Stimulated activated CD4-positive, alpha-beta T cell treated with anti-CD3 and anti-CD28 coated beads, Interleukin-12 subunit alpha, Interleukin-12 subunit beta, amount 100 ng/mL, for 48 hours (primary cell): ENCODE measurements around the gene AUTS2.

Experiments
- DNase-seq, 3 donors: peaks; one replicate each; pipeline ENCODE4 v3.0.0-alpha.2; 2020; ENCODE audit warnings: low read depth in 2 of 3, low spot score in 1 of 3

The AUTS2 gene

DNA sequence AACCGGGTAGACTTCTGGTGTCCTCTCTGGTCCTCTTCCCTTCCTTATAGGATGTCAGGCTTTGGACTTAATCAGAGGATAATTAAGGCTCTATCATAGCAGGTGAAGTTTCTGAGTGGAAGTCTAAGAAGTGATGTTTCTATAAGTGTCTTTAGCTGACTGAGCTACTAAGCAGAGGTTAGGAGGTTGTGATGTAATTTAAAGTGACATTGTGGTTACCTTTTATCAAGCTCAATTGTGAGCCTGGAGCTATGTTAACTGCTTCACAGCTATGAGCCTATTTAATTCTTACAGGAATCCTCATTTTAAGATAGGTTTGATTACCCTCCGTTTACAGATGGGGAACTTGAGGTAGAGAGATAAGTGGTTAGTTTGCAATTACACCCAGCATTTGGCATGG, 365.1 kb downstream of the AUTS2 start:
- no peak for DNase-seq

DNA sequence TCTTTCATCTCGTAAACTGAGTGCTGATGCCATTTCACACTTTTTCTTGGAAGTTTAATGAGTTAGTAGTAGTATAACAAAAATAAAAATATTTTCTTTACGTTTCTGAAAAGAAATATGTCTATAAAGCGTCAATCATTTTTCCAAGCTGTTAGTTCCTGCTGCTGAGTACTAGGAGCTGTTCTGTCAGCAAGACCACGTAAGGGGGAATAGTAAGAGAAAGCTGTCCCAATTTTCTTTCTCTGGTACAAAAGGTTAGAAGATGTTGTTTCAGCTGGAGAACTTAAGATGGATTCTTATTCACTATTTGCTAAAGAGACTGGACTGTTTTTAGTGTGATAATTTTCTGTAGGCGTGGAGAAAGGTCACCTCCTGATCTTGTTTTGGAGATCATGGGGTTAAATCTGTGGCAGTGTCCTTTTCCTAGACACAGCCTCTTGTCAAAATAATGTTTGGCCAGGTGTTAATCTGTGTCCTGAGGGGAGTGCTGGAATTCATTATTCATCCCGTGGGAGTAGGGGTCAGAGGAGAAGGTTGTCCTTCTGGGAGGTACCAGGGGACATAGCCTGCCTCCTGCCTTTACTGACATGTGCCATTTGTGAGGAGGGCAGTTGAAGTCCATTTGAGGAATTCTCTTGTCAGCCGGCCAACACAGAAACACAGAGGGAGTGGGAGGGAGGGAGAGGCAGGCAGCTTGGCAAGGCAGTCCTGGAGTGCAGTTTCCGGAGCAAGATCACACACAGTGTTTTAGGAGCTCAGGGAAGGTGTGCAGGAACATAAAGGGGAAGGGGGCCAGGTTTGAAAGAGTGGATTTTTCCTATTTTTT, 368.7 kb downstream of the AUTS2 start:
- DNase-seq = no peak

DNA sequence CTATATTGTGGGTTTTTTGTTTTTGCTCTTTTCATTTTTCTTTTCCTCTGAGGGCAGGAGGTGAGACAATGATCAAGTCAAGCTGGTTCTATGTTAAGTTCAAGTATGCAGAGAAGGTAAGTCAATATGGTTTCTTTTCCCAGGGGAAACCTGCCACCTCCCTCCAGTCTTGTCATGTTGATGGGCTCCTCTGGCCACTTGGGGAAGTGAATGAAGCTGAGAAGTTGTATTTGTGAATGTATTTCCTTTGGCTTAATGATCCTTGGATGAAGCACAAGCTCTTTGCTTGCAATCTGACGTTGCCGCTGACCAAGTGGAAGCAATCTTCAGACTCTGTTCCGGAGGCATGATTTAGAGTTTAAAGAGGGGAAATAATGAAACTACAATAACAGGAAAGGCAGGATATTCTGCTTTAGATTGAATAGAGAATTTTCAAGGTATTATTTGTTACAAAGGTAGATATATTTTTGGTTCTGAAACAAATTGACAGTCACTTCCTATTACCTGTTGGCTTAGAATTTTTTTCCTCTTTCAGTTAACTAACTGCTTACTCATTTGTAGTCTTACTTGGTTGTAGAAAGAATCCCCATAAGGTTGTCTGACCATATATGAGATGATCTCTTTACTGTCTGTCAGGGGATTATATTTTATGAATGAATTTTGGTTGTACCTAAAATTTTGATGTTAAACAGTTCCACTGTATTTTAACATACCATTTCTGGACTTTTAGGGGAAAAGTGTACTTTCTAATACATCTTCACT, 369.6 kb downstream of the AUTS2 start:
- DNase-seq = no peak

DNA sequence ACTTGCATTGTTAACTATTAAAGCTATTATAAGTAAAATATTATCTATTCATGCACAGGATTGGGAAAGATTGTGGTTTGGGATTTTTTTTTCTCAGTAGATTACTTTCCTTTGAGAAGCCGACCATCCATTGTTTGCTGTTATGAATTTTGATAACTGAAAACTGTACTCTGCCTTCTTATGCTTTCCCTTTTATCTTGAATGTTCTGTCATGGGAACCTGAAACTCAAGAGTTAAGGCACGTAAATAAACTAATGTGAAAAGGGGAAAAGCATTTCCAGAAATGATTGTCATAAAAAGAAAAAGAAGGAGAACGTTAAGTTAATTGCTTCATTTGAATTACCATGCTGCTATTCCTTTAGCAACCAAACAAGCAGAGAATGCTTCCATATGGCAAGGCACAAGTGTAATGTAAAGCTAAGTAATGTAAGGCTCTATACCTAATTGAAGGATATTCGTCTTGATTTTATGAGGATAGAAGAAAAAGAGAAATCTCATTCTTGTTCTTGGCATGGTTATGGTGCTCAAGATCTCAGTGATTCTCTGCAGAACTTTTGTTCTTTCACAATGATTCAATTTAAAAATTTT, 370.8 kb downstream of the AUTS2 start:
- no peak for DNase-seq

DNA sequence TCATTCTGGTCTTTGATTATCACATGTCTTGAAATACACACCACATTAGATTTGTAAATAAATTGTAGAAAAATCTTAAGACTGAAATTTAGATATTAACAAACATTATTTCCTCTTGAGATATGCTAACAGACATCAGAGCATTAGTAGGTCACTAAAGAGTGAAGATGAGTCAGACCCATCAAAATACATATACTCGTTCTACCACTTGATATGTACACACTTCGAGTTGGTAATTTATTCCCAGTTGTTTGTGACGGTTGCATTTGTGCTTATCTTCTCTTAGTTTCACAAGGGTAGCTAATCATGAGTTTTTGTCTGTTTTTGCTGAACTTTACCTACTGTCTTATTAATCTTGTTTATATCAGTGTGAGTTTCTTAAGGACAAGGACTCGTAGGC, 383.4 kb downstream of the AUTS2 start:
- DNase-seq = no peak

DNA sequence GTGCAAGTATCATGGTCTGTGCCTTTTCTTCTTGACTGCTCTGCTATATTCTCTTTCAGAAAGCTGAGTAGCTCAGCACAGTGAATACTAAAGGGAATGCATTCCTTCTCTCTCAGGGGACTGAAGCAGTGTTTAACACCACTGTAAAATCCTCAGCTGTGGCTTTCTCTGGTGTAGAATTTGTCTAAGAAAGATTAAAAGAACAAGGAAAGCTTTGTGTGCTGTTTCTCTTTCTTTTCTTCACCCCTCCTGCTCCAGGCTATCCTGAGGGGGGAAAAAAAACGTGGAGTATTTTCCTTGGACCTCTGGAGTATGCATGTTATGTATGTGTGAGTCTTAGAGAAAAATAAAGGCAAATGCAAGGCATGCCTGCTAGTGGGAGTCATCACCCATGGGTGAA, 383.9 kb downstream of the AUTS2 start:
- DNase-seq = no peak

DNA sequence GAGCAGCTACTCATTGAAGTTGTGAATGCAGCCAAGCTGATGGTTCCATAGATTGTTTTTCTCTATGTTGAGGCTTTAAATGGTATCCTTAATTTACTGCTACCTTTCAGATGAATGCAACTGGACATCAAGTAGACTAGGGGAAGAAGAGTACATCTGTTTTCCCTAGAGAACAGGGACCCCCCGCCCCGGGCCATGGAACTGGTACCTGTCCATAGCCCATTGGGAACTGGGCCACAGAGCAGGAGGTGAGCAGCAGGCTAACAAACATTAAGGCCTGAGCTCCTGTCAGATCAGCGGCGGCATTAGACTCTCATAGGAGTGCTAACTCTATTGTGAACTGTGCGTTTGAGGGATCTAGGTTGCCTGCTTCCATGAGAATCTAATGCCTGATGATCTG, 391.3 kb downstream of the AUTS2 start:
- no peak for DNase-seq

DNA sequence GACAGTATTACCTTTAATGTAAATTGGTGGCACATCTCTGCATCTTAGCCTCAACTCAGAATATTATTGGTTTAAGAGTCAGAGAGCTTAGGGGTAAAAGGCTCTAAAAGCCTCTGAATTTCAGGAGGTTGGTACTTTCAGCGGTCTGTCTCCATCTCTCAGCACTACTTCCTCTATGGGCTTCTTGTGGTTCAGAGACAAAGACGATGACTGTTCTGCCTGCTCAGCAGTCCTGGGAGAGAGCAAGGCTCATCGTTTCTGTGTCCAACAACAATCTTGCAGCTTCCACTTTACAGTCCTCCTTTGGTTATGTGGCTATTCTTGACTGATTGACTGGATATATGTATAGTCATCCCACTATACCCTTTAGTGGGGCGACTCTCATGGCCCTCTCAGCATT, 394.7 kb downstream of the AUTS2 start:
- no peak for DNase-seq

DNA sequence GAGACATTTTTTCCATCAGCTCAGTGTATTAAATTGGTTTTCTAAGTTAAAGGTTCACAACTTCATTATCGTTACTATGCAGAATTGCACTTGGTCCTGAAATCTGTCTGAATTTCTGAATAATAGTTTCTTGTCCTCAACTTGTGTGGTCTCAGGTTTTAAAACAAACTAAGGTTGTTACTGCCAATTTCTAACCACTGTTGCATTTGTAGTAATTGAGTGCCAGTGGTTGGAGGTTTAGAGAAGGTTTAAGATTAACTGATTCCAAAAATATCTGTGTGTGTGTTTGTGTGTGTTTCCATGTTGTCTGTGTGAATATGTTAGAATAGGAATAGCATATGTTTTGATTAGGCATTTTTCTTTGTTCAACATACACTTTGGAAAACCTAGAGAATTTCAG, 395.9 kb downstream of the AUTS2 start:
- DNase-seq = no peak

DNA sequence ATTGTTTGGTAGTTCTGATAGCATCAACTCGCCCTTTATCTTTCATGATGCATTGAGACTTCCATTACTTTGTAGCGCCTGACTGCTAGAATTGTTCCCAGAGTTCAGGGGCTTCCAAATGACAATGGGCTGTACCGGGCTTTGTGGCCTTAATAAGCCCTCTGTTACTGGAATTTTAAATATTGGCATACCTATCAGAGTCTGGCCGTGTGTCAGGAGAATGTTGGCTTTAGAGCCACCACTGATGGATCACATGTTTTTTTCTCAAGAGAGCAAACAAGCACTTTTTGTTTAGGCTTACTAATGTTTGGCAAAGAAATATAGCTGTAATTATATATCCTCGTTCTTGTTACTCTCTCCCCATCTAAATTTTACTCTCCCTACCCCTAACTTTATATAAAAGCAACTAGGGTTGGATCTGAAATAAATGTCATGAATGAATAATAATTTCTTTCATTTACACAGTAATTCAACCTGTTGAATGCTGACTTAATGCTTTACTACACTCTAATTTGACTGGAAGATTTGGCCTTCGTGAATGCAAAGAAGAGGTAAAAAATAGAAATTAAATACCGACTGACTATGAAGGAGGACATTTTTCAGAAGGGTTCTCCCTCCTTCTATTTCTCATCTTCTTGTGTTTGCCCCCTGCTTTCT, 396.7 kb downstream of the AUTS2 start:
- DNase-seq = no peak

DNA sequence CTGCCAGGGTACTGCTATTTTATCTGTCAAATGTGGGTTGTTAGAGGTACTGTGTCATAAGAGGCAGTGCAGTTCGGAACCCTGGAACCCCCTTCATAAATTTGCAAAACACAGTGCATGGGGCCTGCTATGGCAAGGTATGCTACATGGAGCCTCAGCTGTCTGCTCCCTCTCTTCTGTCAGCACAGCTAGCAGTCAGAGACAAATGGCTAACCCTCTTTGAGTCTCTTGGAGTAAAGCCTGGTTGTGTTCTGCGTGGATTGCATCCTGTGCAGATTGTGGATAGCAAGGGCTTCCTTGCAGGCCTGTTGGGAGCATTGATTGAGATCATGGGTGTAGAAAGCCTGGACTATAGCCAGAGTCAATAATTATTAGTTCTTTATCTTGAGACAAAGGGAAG, 397.8 kb downstream of the AUTS2 start:
- no peak for DNase-seq

DNA sequence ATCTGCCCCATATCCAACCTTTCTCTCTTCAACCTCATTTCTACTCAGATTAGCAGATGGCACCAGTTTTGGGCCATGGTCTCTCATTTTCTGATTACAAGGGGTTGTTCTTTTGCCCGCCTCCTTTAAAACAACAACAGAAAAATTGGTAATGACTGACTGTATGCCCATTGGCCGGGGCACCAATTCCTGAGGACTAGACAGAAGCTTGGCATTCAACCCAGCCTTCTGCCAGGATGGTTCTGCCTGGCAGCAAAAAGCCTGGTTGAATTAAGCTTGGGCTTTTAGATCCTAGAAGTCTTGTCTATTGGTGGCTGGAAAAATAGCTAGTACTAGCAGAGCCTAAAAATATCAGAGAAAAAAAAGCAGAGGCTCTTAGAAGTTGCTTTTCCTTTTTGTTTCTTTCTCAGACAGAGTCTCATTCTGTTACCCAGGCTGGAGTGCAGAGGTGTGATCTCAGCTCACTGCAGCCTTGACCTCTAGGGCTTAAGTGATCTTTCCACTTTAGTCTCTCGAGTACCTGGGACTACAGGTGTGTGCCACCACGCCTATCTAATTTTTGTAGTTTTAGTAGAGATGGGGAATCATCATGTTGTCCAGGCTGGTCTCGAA, 402.6 kb downstream of the AUTS2 start:
- no peak for DNase-seq

DNA sequence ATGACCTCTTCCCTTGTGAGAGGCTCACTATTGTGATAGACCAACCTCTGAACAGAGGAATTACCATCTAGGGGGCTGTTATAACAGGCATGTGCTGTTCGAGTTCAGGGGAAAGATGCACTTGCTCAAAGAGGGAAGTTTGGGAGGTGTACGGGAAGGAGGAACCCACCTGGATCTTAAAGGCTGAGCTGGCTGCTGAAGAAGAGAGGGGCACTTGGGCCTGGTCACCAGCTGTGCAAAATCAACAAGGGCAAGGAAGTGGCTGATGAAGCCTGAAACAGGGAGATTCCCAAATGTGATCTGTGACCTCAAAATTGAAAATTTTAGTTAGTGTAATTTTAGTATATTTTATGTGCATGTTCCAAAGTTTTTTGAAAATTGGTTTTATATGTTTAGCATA, 407.2 kb downstream of the AUTS2 start:
- no peak for DNase-seq

DNA sequence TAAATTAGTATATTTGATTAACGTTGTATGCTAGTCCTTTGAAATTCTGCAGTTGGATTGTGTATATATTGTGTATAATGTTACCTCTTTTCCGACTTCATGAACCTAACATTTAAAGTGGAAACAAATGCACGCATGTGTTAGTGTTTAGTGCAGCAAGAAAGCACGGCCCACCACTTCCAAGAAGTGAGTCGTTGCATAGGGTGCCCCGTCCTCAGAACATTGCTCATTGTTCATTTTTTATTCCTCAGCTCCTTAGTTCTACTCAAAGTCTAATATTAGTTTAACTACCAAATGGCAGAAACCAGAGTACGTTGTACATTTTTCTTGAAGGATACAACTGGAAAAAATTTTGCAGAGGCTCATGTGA, 407.6 kb downstream of the AUTS2 start:
- no peak for DNase-seq

DNA sequence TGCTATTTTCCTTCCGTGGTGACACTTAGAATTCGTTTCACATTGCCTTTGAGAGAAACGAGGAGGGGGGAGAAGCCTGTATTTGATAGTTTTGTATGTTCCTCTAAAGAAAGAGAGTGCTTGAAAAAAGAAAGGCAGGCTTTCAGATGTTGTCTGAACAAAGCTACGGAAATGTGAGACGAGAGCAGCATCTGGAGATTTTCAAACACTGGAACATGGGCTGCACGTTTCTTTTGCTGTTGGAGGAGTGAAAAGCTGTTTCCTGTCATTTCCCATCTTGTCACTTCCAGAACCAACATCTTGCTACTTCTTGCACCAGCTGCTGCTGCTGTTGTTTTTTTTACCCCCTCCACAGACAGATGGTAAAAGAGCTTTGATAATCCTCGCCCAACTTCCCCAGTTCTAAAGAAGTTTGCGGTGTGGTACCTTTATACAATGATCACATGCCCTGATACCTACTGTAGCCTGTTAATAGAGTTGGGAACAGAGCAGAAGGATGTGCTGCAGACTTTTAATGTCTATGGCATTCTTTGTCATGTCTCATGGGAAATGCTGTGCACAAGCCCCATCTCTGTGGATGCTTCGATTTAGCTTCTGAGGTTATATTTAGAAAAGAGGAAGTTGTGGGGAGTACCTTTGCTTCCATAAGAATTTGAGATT, 408.1 kb downstream of the AUTS2 start:
- no peak for DNase-seq

DNA sequence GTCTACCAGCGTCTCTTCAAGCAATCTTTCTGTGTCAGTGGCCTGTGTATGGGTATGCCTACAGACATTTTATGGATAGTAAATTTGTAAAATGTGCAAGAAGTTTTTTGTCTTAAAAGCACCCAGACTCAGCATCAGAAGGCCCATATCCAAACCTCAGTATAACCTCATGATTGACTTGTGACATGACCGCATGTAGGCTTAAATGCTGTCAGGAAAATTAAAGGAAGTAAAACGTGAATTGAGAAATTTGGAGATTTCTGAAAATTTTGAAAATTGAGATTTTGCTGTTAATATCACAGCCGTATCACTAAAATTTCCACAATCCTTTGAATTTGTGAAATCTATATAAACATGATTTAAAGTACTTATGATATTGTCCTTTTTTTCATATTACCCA, 410.2 kb downstream of the AUTS2 start:
- no peak for DNase-seq

DNA sequence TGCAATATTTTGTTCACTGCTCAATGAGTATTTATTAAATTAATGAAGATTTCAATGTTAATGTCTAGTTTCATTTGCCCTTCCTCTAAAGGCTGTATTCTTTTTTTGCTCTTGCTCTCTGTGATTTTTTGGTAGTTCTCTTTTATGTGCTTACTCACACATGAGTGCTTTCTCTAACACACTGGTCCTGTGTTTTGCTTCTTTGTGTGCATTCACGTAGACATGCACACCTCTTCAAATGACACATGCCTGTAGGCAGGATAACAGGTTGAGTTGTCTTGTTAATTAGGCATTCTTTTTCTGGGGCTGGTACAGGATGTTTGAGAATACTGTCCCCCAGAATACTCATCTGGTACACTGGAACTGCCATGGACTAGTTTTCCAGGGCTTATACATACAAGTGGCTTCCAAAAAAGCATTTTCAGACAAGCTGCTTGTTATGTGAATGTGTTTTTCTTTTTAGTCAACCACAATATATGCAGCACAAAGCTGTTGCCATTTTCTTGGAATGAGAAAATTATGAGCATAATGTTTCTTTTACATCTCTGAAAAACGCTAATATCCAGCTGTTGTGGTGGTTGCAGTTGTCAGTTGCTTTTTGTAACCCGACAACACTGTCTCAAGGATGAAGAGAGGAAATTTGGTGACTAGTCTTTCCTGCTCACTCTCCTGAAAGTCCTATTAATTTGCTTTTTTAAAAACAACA, 416.4 kb downstream of the AUTS2 start:
- no peak for DNase-seq

DNA sequence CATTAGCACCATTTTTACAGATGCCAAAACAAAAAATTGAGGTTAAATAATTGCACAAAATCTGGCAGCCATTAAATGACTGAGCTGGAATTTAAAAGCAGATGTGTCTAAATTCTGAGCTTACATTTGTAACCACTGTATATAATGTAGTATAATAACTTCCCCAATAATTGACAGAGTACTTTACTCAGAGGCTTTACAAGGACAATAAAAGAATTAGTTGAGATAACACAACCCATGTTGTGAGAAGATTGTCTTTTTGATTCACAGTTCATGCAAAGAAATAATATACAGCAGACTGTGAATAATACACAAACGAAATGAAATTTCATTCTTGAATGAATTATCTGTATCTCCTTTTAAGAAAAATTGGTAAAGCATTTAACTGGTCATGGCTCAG, 417.1 kb downstream of the AUTS2 start:
- no peak for DNase-seq

DNA sequence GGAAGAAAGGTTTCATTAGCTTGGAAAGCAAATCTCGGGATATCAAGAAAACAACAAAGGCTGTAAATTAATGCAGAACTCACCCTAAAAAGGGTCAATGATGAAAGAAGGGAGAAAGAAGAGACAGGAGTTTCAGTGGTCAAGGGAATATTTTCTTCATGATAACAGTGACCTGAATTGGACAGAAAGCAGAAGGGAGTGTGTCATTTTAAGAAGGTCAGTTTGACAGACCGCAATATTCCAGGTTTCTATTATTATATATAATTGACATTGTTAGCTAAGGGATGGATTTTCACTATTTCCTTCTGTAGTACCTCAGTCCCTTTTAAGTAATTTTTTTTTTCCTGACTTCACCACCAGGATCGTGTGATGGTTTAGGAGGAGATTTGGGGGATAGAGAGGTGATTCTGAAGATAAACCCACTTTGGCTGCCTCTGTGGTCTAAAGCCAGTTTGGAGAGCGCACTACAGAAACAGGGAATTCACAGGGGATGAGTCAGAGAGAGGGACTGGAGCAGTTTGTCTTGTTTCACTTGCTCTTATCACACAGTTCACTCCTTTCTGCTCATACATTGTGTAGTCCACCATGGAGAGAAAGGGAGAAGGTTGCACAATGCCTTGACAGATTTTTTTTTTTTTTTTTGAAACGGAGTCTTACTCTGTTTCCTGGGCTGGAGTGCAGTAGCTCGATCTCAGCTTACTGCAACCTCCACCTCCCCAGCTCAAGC, 417.9 kb downstream of the AUTS2 start:
- no peak for DNase-seq

DNA sequence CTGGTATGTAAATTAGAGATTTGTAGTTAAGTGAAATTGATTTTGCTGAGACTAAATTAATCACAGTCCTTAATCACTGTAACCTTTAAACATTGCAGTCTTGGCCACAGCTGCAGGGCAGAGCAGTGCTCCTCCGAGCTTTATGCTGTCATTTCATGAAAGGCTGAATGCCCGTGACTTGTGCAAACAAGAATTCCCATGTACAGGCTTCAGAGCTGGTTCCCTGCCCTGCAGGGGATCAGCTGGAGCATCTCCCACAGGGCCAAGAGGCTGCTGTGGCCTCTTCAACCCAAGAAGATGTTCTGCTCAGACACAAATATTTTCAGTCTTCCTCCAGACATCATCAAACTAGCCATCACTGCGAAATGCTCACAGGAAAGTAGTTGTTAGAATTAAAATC, 419.1 kb downstream of the AUTS2 start:
- no peak for DNase-seq
